GM12874 (cell line): ENCODE data around the gene CD46.

ENCODE experiments used
- TF ChIP-seq, protein P1 (sequence below): IDR thresholded peaks from 2 replicates; pipeline ENCODE4 v1.5.1; 2011; ENCODE audit warnings: low read depth, mild to moderate bottlenecking, control low read depth, low read length, moderate library complexity; ENCODE audit not compliant: insufficient read depth

CD46 gene

GRCh38 chr1:207808322-207808705 lies 56.5 kb downstream of the CD46 start:
- TF ChIP-seq, protein P1, sequence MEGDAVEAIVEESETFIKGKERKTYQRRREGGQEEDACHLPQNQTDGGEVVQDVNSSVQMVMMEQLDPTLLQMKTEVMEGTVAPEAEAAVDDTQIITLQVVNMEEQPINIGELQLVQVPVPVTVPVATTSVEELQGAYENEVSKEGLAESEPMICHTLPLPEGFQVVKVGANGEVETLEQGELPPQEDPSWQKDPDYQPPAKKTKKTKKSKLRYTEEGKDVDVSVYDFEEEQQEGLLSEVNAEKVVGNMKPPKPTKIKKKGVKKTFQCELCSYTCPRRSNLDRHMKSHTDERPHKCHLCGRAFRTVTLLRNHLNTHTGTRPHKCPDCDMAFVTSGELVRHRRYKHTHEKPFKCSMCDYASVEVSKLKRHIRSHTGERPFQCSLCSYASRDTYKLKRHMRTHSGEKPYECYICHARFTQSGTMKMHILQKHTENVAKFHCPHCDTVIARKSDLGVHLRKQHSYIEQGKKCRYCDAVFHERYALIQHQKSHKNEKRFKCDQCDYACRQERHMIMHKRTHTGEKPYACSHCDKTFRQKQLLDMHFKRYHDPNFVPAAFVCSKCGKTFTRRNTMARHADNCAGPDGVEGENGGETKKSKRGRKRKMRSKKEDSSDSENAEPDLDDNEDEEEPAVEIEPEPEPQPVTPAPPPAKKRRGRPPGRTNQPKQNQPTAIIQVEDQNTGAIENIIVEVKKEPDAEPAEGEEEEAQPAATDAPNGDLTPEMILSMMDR, result no peak

DNA sequence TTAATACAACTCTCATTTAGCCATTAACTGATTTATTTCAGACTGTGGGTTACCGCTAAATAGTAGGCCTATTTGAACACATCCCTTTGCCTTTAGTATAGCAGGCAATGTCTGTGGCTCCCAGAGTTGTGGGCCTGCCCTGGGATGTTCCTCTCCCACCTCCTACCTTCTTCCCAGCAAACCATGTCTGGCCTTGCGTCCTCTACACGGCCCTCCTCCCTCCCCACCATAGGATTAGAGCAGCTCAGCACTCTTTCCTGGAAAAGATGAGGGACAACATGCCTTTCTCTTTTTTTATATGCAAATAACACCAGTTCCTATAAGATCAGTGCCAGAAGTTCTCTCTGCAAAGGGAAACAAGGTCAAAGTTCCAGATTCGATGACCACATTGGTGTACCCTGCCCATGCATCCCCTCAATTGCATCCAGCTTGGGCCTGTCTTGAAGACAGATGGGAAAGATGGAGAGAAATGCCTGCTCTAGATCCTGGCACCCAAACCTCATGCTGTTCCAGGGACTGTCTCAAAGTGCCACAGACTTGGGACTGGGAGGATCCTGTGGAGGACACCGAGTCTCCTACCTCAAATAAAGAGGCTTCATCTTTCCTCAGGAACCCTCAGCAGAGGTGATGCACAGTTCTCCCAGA lies 57.2 kb downstream of the CD46 start:
- TF ChIP-seq, protein P1, result no peak

GRCh38 chr1:207810173-207810572 lies 58.3 kb downstream of the CD46 start:
- TF ChIP-seq, protein P1, result no peak

- TF ChIP-seq, protein P1, result no peak
Observed at GRCh38 chr1:207810606-207811295, 58.9 kb downstream of the CD46 start.

- TF ChIP-seq, protein P1, result no peak
Observed at GRCh38 chr1:207811319-207811718, 59.5 kb downstream of the CD46 start.

DNA sequence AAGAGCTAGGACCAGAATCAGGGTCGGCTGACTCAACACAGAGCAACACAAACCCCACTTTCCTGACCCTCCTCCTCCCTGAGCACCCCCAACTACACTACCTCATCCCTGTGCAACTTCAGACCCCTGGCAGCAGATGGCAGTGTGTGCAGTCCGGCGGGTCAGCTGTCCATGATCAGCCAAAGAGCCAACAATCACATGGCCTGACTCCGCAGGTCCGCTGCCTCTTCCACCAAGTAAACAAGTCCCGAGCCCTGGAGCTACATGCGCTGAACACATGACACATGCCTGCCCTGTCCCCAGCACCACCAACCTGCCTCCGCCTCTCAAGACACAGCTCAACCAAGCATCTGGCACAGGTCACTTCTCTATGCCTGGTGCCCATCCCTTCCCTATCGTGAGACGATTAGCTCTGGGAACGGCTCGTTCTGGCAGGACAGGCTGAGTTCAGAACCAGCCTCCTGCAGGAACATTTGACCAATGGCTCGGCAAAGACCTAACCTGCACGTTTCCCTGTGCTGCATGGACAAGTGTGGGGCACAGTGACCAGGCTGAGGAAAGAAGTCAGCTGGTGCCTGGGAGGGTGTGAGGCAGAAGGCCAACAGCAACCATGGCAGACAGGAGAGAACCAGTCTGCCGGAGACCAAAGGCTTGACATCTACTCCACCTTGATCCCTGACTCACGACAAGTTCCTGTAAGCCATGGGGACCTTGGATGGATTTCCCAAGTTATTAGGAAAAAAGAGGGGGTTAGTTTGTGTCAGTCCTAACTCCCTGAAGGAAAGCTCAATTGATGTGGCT lies 60.3 kb downstream of the CD46 start:
- TF ChIP-seq, protein P1, result peak; percentile 60

- TF ChIP-seq, protein P1, result no peak
Observed at GRCh38 chr1:207812778-207813511, 61.1 kb downstream of the CD46 start.
